Measurements from ENCODE around the gene LPCAT2. TPM values are rescaled to one million over a fixed set of nuclear protein-coding genes. Genes with fewer than 3 reads are reported as not detected.

Gene LPCAT2
- total and polyA plus RNA-seq, 2 of the 13 experiments (the other 11 are each of a cell fraction or from before 2014, with no cell fraction given): 9.9 to 17.6 TPM

GRCh38 chr16:55482056-55482455 is 26.8 kb upstream of the LPCAT2 start (continued):
- TF ChIP-seq IRF2 (CRISPR knock-in tag; IDR thresholded peaks at IDR 0.05): no peak
- no peak for TF ChIP-seq ZNF20 (CRISPR knock-in tag; IDR thresholded peaks at IDR 0.05)
- no peak for TF ChIP-seq CCDC6 (CRISPR knock-in tag; IDR thresholded peaks at IDR 0.05)

GRCh38 chr16:55487048-55487803 is 21.6 kb upstream of the LPCAT2 start:
- in situ Hi-C loops (cut with HindIII; ENCODE audit: extremely low pct_ligation_motif_present, low pct_unique_long_range_greater_than_20kb): no loop called here
- BruUV-seq (replicated peaks): no TSS peak
- TF ChIP-seq GATAD1 (CRISPR knock-in tag; IDR thresholded peaks at IDR 0.05): no peak
- TF ChIP-seq ZNF280B (CRISPR knock-in tag; IDR thresholded peaks at IDR 0.05; ENCODE audit: borderline replicate concordance): no peak
- no peak for TF ChIP-seq MED1 (CRISPR knock-in tag; IDR thresholded peaks at IDR 0.05)
- no peak for TF ChIP-seq THAP8 (CRISPR knock-in tag; IDR thresholded peaks at IDR 0.05; ENCODE audit: borderline replicate concordance)
- TF ChIP-seq ZNF225 (CRISPR knock-in tag; IDR thresholded peaks at IDR 0.05): no peak
- no peak for TF ChIP-seq ZBTB2 (CRISPR knock-in tag; IDR thresholded peaks at IDR 0.05; ENCODE audit: low read depth)
- TF ChIP-seq MYPOP (CRISPR knock-in tag; IDR thresholded peaks at IDR 0.05): no peak
- TF ChIP-seq ZNF350 (CRISPR knock-in tag; IDR thresholded peaks at IDR 0.05; ENCODE audit: borderline replicate concordance, low read depth): no peak
- TF ChIP-seq ZNF569 (CRISPR knock-in tag; IDR thresholded peaks at IDR 0.05; ENCODE audit: borderline replicate concordance): no peak
- no peak for TF ChIP-seq FIP1L1 (IDR thresholded peaks at IDR 0.05; ENCODE audit: borderline replicate concordance, insufficient read depth, low read depth, low read length)
- no peak for TF ChIP-seq RFXANK (CRISPR knock-in tag; IDR thresholded peaks at IDR 0.05)
- no peak for TF ChIP-seq TRIM22 (IDR thresholded peaks at IDR 0.05)
- TF ChIP-seq ZNF772 (CRISPR knock-in tag; IDR thresholded peaks at IDR 0.05): no peak
- no peak for TF ChIP-seq ZNF674 (CRISPR knock-in tag; IDR thresholded peaks at IDR 0.05; ENCODE audit: low read depth)

More at GRCh38 chr16:55487048-55487803, 21.6 kb upstream of the LPCAT2 start:
- DNase-seq (ENCODE audit: low spot score): no peak
- no peaks in the 10 kb centered on the region for H3K27me3 ChIP-seq (ENCODE audit: control insufficient read depth in 1 of 2, insufficient read depth in 2 of 2, low read length in 2 of 2)
- H3K36me3 ChIP-seq (replicated peaks in 1 of 2; ENCODE audit: control insufficient read depth in 1 of 2, insufficient read depth in 2 of 2, low read length in 2 of 2): no peaks in the 10 kb centered on the region
- H3K4me3 ChIP-seq (replicated peaks in 1 of 3; ENCODE audit: insufficient read depth in 1 of 3, low read depth in 2 of 3, low read length in 3 of 3): no peak overlapping the region
- no peak for ATAC-seq
- 57% methylated on average over 13 of the region's 13 CpGs for WGBS (ENCODE audit: low lambda C conversion rate)
- H3K79me2 ChIP-seq (ENCODE audit: insufficient read depth, low read length): no peaks in the 10 kb centered on the region
- no peak overlapping the region for H3K4me2 ChIP-seq (ENCODE audit: low read depth, low read length)
- intact Hi-C loops (cut with micrococcal nuclease; ENCODE audit: unreplicated experiment): no loop called here
- ChIA-PET POLR2A (no interaction called here), CTCF (ENCODE audit: low intra/inter-chr PET ratio, low total read pairs) (no interaction called here)
- H3K27ac ChIP-seq (ENCODE audit: extremely low read length, insufficient read depth, low read length): no peak overlapping the region
- no peak for FAIRE-seq
- H2AFZ ChIP-seq (ENCODE audit: low read length): no peak overlapping the region
- H3K4me1 ChIP-seq (ENCODE audit: insufficient read depth, low read length): no peaks in the 10 kb centered on the region
- H3K9me3 ChIP-seq (ENCODE audit: low read length): no peaks in the 10 kb centered on the region
- no peaks in the 10 kb centered on the region for H4K20me1 ChIP-seq (ENCODE audit: insufficient read depth, low read length)
- no peak overlapping the region for H3K9ac ChIP-seq (ENCODE audit: insufficient read depth, low read depth, low read length)

Data from HepG2 (cell line).